Upper lobe of left lung (tissue), 6 donors: ENCODE data around the gene NEK11. TPM values are rescaled to one million over a fixed set of nuclear protein-coding genes. Genes with fewer than 3 reads are reported as not detected.

Experiments
- ATAC-seq, 2 donors: fragments of 200-7000 bp; cut with Tn5 transposase; one replicate each; pipeline ENCODE4 v1.9.1; 2022; ENCODE audit warnings: mild to moderate bottlenecking in 2 of 2, moderate library complexity in 2 of 2; ENCODE audit not compliant: low FRiP score in 2 of 2
- DNase-seq, 2 donors: peaks; one replicate each; pipeline ENCODE4 v3.0.0-alpha.2; 2019 to 2020
- H3K27ac ChIP-seq, 4 donors: fragments of 200-600 bp; sonication (generic); one replicate each; pipeline ENCODE4 v1.5.1; 2016 to 2019
- H3K27me3 ChIP-seq, 4 donors: fragments of 200-600 bp; sonication (generic); one replicate each; pipeline ENCODE4 v1.5.1; 2017 to 2019
- H3K36me3 ChIP-seq, 4 donors: fragments of 200-600 bp; sonication (generic); one replicate each; pipeline ENCODE4 v1.5.1; 2016 to 2019
- H3K4me1 ChIP-seq, 4 donors: fragments of 200-600 bp; sonication (generic); one replicate each; pipeline ENCODE4 v1.5.1; 2018 to 2019
- H3K4me3 ChIP-seq, 4 donors: fragments of 200-600 bp; sonication (generic); one replicate each; pipeline ENCODE4 v1.5.1; 2017 to 2019; ENCODE audit warnings: mild to moderate bottlenecking in 2 of 4, moderate library complexity in 1 of 4
- H3K9me3 ChIP-seq, 4 donors: fragments of 200-600 bp; sonication (generic); one replicate each; pipeline ENCODE4 v1.5.1; 2018 to 2019
- EP300 ChIP-seq, 4 donors: sonication (generic); formaldehyde crosslinking; IDR thresholded peaks; one replicate each; pipeline ENCODE4 v1.5.1; 2017; ENCODE audit warnings: antibody characterized with exemption in 4 of 4, control low read depth in 2 of 4
- POLR2A ChIP-seq, 4 donors: fragments of 450-650 bp; IDR thresholded peaks; one replicate each; pipeline ENCODE4 v1.5.1; 2016 to 2017; ENCODE audit warnings: antibody characterized with exemption in 4 of 4, mild to moderate bottlenecking in 2 of 4
- POLR2AphosphoS5 ChIP-seq, 2 donors: sonication (generic); formaldehyde crosslinking; IDR thresholded peaks; one replicate each; pipeline ENCODE4 v1.5.1; 2017; ENCODE audit warnings: antibody characterized with exemption in 2 of 2
- WGBS, 2 donors: methylation state at CpG; one replicate each; pipeline ENCODE4 v1.1.5; 2017 to 2018; 5-methylcytosine and 5-hydroxymethylcytosine counted together
- total RNA-seq, 6 donors: library from RNA; depleted of rRNA in 4 of 6; stranded (reverse); fragments of >200 nt in 4 of 6; gene quantifications; one replicate each; pipeline versions ENCODE4 v1.1.0 to v1.2.1, GENCODE V29; 2016 to 2021
- TF ChIP-seq, protein P1 (sequence below), 6 experiments: fragments of 450-650 bp in 4 of 6; fragments of 200-600 bp in 2 of 6; sonication (generic) in 2 of 6; IDR thresholded peaks; one replicate each; pipeline ENCODE4 v1.5.1; 2016 to 2019; ENCODE audit warnings: antibody characterized with exemption in 6 of 6
- donor health status: DM: no; HTN: no; CAD: no; lungs with moderate emphysema.
- donor health status: DM: no; HTN: yes; CAD: no; lungs with severe emphysema.

Gene NEK11
- total RNA-seq, 6 donors from 2014 or later, result 2.4 to 40.4 (median 14.6) TPM

DNA sequence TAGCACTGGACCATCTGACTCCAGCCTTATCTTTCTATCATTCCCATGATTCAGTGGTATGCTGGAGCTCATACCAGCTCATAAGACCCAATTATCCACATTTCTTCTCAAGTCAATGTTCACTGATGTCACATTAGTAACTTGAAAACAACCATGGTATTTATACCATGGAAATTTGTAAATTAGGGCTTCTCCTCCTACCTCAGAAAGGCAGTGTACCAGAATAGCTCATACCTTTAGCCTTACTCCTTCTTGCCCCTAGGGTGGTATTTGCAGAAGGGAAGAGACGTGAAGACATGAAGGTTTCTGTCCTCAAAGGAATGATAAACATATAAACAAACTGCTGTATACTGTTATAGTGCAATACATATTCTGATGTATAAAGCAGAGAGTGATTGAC is 114.2 kb downstream of the NEK11 start:
- H3K9me3 ChIP-seq, result no peaks in the 10 kb centered on the region
- TF ChIP-seq, protein P1, sequence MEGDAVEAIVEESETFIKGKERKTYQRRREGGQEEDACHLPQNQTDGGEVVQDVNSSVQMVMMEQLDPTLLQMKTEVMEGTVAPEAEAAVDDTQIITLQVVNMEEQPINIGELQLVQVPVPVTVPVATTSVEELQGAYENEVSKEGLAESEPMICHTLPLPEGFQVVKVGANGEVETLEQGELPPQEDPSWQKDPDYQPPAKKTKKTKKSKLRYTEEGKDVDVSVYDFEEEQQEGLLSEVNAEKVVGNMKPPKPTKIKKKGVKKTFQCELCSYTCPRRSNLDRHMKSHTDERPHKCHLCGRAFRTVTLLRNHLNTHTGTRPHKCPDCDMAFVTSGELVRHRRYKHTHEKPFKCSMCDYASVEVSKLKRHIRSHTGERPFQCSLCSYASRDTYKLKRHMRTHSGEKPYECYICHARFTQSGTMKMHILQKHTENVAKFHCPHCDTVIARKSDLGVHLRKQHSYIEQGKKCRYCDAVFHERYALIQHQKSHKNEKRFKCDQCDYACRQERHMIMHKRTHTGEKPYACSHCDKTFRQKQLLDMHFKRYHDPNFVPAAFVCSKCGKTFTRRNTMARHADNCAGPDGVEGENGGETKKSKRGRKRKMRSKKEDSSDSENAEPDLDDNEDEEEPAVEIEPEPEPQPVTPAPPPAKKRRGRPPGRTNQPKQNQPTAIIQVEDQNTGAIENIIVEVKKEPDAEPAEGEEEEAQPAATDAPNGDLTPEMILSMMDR (IDR thresholded peaks at IDR 0.05), result no peak
- TF ChIP-seq EP300 (IDR thresholded peaks at IDR 0.05), result no peak
- TF ChIP-seq POLR2AphosphoS5 (IDR thresholded peaks at IDR 0.05), result no peak
- no peak for TF ChIP-seq POLR2A (IDR thresholded peaks at IDR 0.05)
- H3K4me3 ChIP-seq, result no peak overlapping the region
- H3K27ac ChIP-seq, result no peak overlapping the region
- no peaks in the 10 kb centered on the region for H3K27me3 ChIP-seq
- H3K4me1 ChIP-seq, result no peaks in the 10 kb centered on the region
- ATAC-seq (no peak), DNase-seq (no peak)
- 81 to 89% methylated on average over 1 of the region's 1 CpG for WGBS, 2 donors
- no peaks in the 10 kb centered on the region for H3K36me3 ChIP-seq

GRCh38 chr3:131141770-131142169 is 115.1 kb downstream of the NEK11 start:
- WGBS, 2 donors, result 96 to 97% methylated on average over 2 of the region's 2 CpGs
- Histone ChIP-seq H3K4me3 (no peak overlapping the region), H3K27ac (no peak overlapping the region), H3K36me3 (no peaks in the 10 kb centered on the region), H3K9me3 (no peaks in the 10 kb centered on the region), H3K4me1 (no peaks in the 10 kb centered on the region), H3K27me3 (no peaks in the 10 kb centered on the region)
- ATAC-seq (no peak), DNase-seq (no peak)
- no peak for TF ChIP-seq POLR2A (IDR thresholded peaks at IDR 0.05)

GRCh38 chr3:131142580-131142979 is 115.9 kb downstream of the NEK11 start:
- 86 to 97% methylated on average over 1 of the region's 1 CpG for WGBS, 2 donors
- H3K4me1 ChIP-seq, result no peaks in the 10 kb centered on the region
- no peaks in the 10 kb centered on the region for H3K36me3 ChIP-seq
- ATAC-seq (no peak), DNase-seq (no peak)
- no peaks in the 10 kb centered on the region for H3K27me3 ChIP-seq
- no peaks in the 10 kb centered on the region for H3K9me3 ChIP-seq
- H3K27ac ChIP-seq, result no peak overlapping the region
- TF ChIP-seq, protein P1 (IDR thresholded peaks at IDR 0.05), result no peak
- TF ChIP-seq POLR2A (IDR thresholded peaks at IDR 0.05), result no peak
- TF ChIP-seq EP300 (IDR thresholded peaks at IDR 0.05), result no peak
- TF ChIP-seq POLR2AphosphoS5 (IDR thresholded peaks at IDR 0.05), result no peak
- no peak overlapping the region for H3K4me3 ChIP-seq

DNA sequence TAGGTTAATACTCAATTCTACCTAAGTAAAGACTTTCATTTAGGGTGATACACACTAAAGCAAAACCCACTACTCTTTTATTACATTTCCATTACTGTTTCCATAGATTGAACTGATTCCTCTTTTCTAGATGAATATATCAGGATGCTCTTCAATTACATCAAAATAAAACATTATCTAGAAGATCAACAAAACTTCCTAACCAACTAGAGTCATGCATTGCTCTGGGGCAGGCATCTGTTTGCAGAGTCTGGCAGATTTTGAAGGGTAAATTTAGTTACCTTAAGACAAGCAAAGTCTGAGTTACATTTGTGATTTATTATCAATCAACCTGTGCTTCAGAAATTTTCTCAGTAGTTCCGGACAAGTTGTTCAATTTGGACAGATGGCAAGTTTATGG is 117.1 kb downstream of the NEK11 start:
- DNase-seq, result no peak
- no peaks in the 10 kb centered on the region for H3K9me3 ChIP-seq
- no peaks in the 10 kb centered on the region for H3K36me3 ChIP-seq
- 96 to 100% methylated on average over 1 of the region's 1 CpG for WGBS, 2 donors
- no peak for ATAC-seq
- TF ChIP-seq, protein P1 (IDR thresholded peaks at IDR 0.05), result no peak
- no peak for TF ChIP-seq POLR2A (IDR thresholded peaks at IDR 0.05)
- TF ChIP-seq EP300 (IDR thresholded peaks at IDR 0.05), result no peak
- TF ChIP-seq POLR2AphosphoS5 (IDR thresholded peaks at IDR 0.05), result no peak
- no peak overlapping the region for H3K4me3 ChIP-seq
- H3K27me3 ChIP-seq, result no peaks in the 10 kb centered on the region
- no peaks in the 10 kb centered on the region for H3K4me1 ChIP-seq
- no peak overlapping the region for H3K27ac ChIP-seq

GRCh38 chr3:131147534-131147933 is 120.9 kb downstream of the NEK11 start:
- TF ChIP-seq EP300 (IDR thresholded peaks at IDR 0.05) (no peak), POLR2A (IDR thresholded peaks at IDR 0.05) (no peak), POLR2AphosphoS5 (IDR thresholded peaks at IDR 0.05) (no peak)
- TF ChIP-seq, protein P1 (IDR thresholded peaks at IDR 0.05), result no peak
- H3K36me3 ChIP-seq, result no peaks in the 10 kb centered on the region
- no peak for ATAC-seq

More at GRCh38 chr3:131147534-131147933, 120.9 kb downstream of the NEK11 start:
- Histone ChIP-seq H3K27ac (no peak overlapping the region), H3K4me3 (no peak overlapping the region), H3K9me3 (no peaks in the 10 kb centered on the region), H3K4me1 (no peaks in the 10 kb centered on the region), H3K27me3 (no peaks in the 10 kb centered on the region)
- WGBS, 2 donors, result 71 to 72% methylated on average over 3 of the region's 3 CpGs
- DNase-seq, result no peak
